ENCODE results near the gene MAPK1. TPM values are rescaled to one million over a fixed set of nuclear protein-coding genes. Genes with fewer than 3 reads are reported as not detected.
"Not testable (repeated sequence)": the region's sequence is repeated elsewhere in the genome, so short reads cannot be mapped to it uniquely, and the experiment has no call there.

The MAPK1 gene
- total RNA-seq, 2 experiments from 2014 or later: 141 to 144 TPM

- peaks cover 42% of the 10 kb centered on the region for H3K36me3 Mint-ChIP-seq (ENCODE audit: low read depth)
- no peak overlapping the region for H3K27ac Mint-ChIP-seq
- ATAC-seq (no peak), DNase-seq (no peak)
- ChIA-PET CTCF (interaction anchor here (0.9 kb wide), 1 partner anchor 9 kb away, joined by 3 read pairs; no protein-coding TSS in a partner anchor), POLR2A (interaction anchor here (0.9 kb wide), 1 partner anchor 10 kb away, joined by 5 read pairs; the partner anchor contains the start of gene MAPK1)
- peaks cover 59% of the 10 kb centered on the region for H3K4me1 Mint-ChIP-seq (ENCODE audit: low read depth)
- no peak overlapping the region for H3K4me3 Mint-ChIP-seq
- no peaks in the 10 kb centered on the region for H3K27me3 Mint-ChIP-seq (ENCODE audit: low read depth)
- no peaks in the 10 kb centered on the region for H3K9me3 Mint-ChIP-seq (ENCODE audit: insufficient read depth)
These were observed 9.9 kb downstream of the MAPK1 start for GRCh38 chr22:21857481-21857914.

GRCh38 chr22:21856868-21857267, 10.6 kb downstream of the MAPK1 start:
- H3K4me3 Mint-ChIP-seq: no peak overlapping the region
- ATAC-seq (no peak), DNase-seq (no peak)
- no peaks in the 10 kb centered on the region for H3K9me3 Mint-ChIP-seq (ENCODE audit: insufficient read depth)
- H3K27ac Mint-ChIP-seq: no peak overlapping the region
- H3K4me1 Mint-ChIP-seq (ENCODE audit: low read depth): peaks cover 54% of the 10 kb centered on the region
- POLR2A ChIA-PET: no interaction called here
- no peaks in the 10 kb centered on the region for H3K27me3 Mint-ChIP-seq (ENCODE audit: low read depth)
- CTCF ChIA-PET: no interaction called here
- peaks cover 44% of the 10 kb centered on the region for H3K36me3 Mint-ChIP-seq (ENCODE audit: low read depth)

GRCh38 chr22:21856197-21856596, 11.2 kb downstream of the MAPK1 start:
- no peak overlapping the region for H3K4me3 Mint-ChIP-seq
- DNase-seq: no peak
- ChIA-PET CTCF (interaction anchor here (0.8 to 1.4 kb wide), 2 partner anchors 10 to 15 kb away, joined by 3 read pairs; no protein-coding TSS in a partner anchor), POLR2A (no interaction called here)
- H3K27me3 Mint-ChIP-seq (ENCODE audit: low read depth): no peaks in the 10 kb centered on the region
- ATAC-seq: no peak
- no peak overlapping the region for H3K27ac Mint-ChIP-seq
- H3K36me3 Mint-ChIP-seq (ENCODE audit: low read depth): peaks cover 43% of the 10 kb centered on the region
- no peaks in the 10 kb centered on the region for H3K9me3 Mint-ChIP-seq (ENCODE audit: insufficient read depth)
- peaks cover 48% of the 10 kb centered on the region for H3K4me1 Mint-ChIP-seq (ENCODE audit: low read depth)

GRCh38 chr22:21855676-21856075, 11.8 kb downstream of the MAPK1 start:
- Mint-ChIP-seq H3K4me3 (no peak overlapping the region), H3K27me3 (ENCODE audit: low read depth) (no peaks in the 10 kb centered on the region), H3K4me1 (ENCODE audit: low read depth) (peaks cover 46% of the 10 kb centered on the region), H3K27ac (no peak overlapping the region), H3K9me3 (ENCODE audit: insufficient read depth) (no peaks in the 10 kb centered on the region), H3K36me3 (ENCODE audit: low read depth) (peaks cover 42% of the 10 kb centered on the region)
- DNase-seq (no peak), ATAC-seq (no peak)
- POLR2A ChIA-PET: no interaction called here
- CTCF ChIA-PET: interaction anchor here (0.8 to 1.4 kb wide), 2 partner anchors 10 to 15 kb away, joined by 3 read pairs; no protein-coding TSS in a partner anchor

GRCh38 chr22:21850660-21851059, 16.8 kb downstream of the MAPK1 start:
- Mint-ChIP-seq H3K4me1 (ENCODE audit: low read depth) (peaks cover 14% of the 10 kb centered on the region), H3K9me3 (ENCODE audit: insufficient read depth) (no peaks in the 10 kb centered on the region), H3K4me3 (no peak overlapping the region), H3K36me3 (ENCODE audit: low read depth) (peaks cover 40% of the 10 kb centered on the region), H3K27me3 (ENCODE audit: low read depth) (no peaks in the 10 kb centered on the region), H3K27ac (no peak overlapping the region)
- ATAC-seq (no peak), DNase-seq (no peak)
- ChIA-PET CTCF (interaction anchor here (1.0 kb wide), 1 partner anchor 122 kb away, joined by 3 read pairs; no protein-coding TSS in a partner anchor), POLR2A (no interaction called here)

GRCh38 chr22:21849489-21849888, 18.0 kb downstream of the MAPK1 start:
- Mint-ChIP-seq H3K4me1 (ENCODE audit: low read depth) (peaks cover 13% of the 10 kb centered on the region), H3K27me3 (ENCODE audit: low read depth) (no peaks in the 10 kb centered on the region), H3K36me3 (ENCODE audit: low read depth) (peaks cover 39% of the 10 kb centered on the region), H3K9me3 (ENCODE audit: insufficient read depth) (no peaks in the 10 kb centered on the region), H3K27ac (no peak overlapping the region), H3K4me3 (no peak overlapping the region)
- ChIA-PET CTCF (no interaction called here), POLR2A (no interaction called here)
- ATAC-seq (no peak), DNase-seq (no peak)

GRCh38 chr22:21848057-21848456, 19.4 kb downstream of the MAPK1 start:
- H3K4me3 Mint-ChIP-seq; POLR2A ChIA-PET; H3K4me1 Mint-ChIP-seq (ENCODE audit: low read depth); H3K27ac Mint-ChIP-seq; CTCF ChIA-PET; H3K9me3 Mint-ChIP-seq (ENCODE audit: insufficient read depth); H3K27me3 Mint-ChIP-seq (ENCODE audit: low read depth); ATAC-seq; DNase-seq: not testable (repeated sequence)
- H3K36me3 Mint-ChIP-seq (ENCODE audit: low read depth): peaks cover 34% of the 10 kb centered on the region

- DNase-seq (no peak), ATAC-seq (no peak)
- H3K27me3 Mint-ChIP-seq (ENCODE audit: low read depth): no peaks in the 10 kb centered on the region
- H3K27ac Mint-ChIP-seq: no peak overlapping the region
- peaks cover 9% of the 10 kb centered on the region for H3K4me1 Mint-ChIP-seq (ENCODE audit: low read depth)
- ChIA-PET CTCF (interaction anchor here (1.4 kb wide), 1 partner anchor 10 kb away, joined by 3 read pairs; no protein-coding TSS in a partner anchor), POLR2A (no interaction called here)
- H3K4me3 Mint-ChIP-seq: no peak overlapping the region
- peaks cover 21% of the 10 kb centered on the region for H3K36me3 Mint-ChIP-seq (ENCODE audit: low read depth)
- H3K9me3 Mint-ChIP-seq (ENCODE audit: insufficient read depth): no peaks in the 10 kb centered on the region
These were observed 21.6 kb downstream of the MAPK1 start for GRCh38 chr22:21845558-21846453.

GRCh38 chr22:21842946-21843345, 24.5 kb downstream of the MAPK1 start:
- Mint-ChIP-seq H3K27ac (no peak overlapping the region), H3K9me3 (ENCODE audit: insufficient read depth) (no peaks in the 10 kb centered on the region), H3K4me1 (ENCODE audit: low read depth) (peaks cover 11% of the 10 kb centered on the region), H3K4me3 (no peak overlapping the region), H3K27me3 (ENCODE audit: low read depth) (no peaks in the 10 kb centered on the region), H3K36me3 (ENCODE audit: low read depth) (peaks cover 12% of the 10 kb centered on the region)
- DNase-seq (no peak), ATAC-seq (no peak)
- CTCF ChIA-PET: interaction anchor here (0.7 to 1.2 kb wide), 2 partner anchors 17 to 80 kb away, joined by 3 read pairs; no protein-coding TSS in a partner anchor
- POLR2A ChIA-PET: interaction anchor here (0.5 kb wide), 1 partner anchor 139 kb away, joined by 3 read pairs; no protein-coding TSS in a partner anchor

GRCh38 chr22:21841422-21841821, 26.0 kb downstream of the MAPK1 start:
- ATAC-seq: no peak
- CTCF ChIA-PET: interaction anchor here (1.2 kb wide), 1 partner anchor 16 kb away, joined by 3 read pairs; no protein-coding TSS in a partner anchor

GRCh38 chr22:21840236-21840823, 27.1 kb downstream of the MAPK1 start:
- no peak for ATAC-seq
- H3K27me3 Mint-ChIP-seq (ENCODE audit: low read depth): no peaks in the 10 kb centered on the region
- POLR2A ChIA-PET: interaction anchor here (0.7 kb wide), 1 partner anchor 105 kb away, joined by 3 read pairs; no protein-coding TSS in a partner anchor
- CTCF ChIA-PET: interaction anchor here (0.8 kb wide), 1 partner anchor 16 kb away, joined by 3 read pairs; no protein-coding TSS in a partner anchor
- H3K9me3 Mint-ChIP-seq (ENCODE audit: insufficient read depth): no peaks in the 10 kb centered on the region
- DNase-seq: no peak
- H3K4me1 Mint-ChIP-seq (ENCODE audit: low read depth): peaks cover 17% of the 10 kb centered on the region
- no peak overlapping the region for H3K4me3 Mint-ChIP-seq
- H3K36me3 Mint-ChIP-seq (ENCODE audit: low read depth): peaks cover 7% of the 10 kb centered on the region
- no peak overlapping the region for H3K27ac Mint-ChIP-seq

More at GRCh38 chr22:21841422-21841821, 26.0 kb downstream of the MAPK1 start:
- H3K4me3 Mint-ChIP-seq: no peak overlapping the region
- H3K36me3 Mint-ChIP-seq (ENCODE audit: low read depth): peaks cover 7% of the 10 kb centered on the region
- no peak overlapping the region for H3K27ac Mint-ChIP-seq
- POLR2A ChIA-PET: no interaction called here
- H3K4me1 Mint-ChIP-seq (ENCODE audit: low read depth): peaks cover 17% of the 10 kb centered on the region
- no peaks in the 10 kb centered on the region for H3K27me3 Mint-ChIP-seq (ENCODE audit: low read depth)
- DNase-seq: no peak
- no peaks in the 10 kb centered on the region for H3K9me3 Mint-ChIP-seq (ENCODE audit: insufficient read depth)

GRCh38 chr22:21839765-21840140, 27.7 kb downstream of the MAPK1 start:
- no peak for ATAC-seq

More at GRCh38 chr22:21839765-21840140, 27.7 kb downstream of the MAPK1 start:
- POLR2A ChIA-PET: interaction anchor here (0.7 kb wide), 1 partner anchor 105 kb away, joined by 3 read pairs; no protein-coding TSS in a partner anchor
- Mint-ChIP-seq H3K27me3 (ENCODE audit: low read depth) (no peaks in the 10 kb centered on the region), H3K9me3 (ENCODE audit: insufficient read depth) (no peaks in the 10 kb centered on the region), H3K27ac (no peak overlapping the region), H3K4me1 (ENCODE audit: low read depth) (peaks cover 17% of the 10 kb centered on the region), H3K4me3 (no peak overlapping the region), H3K36me3 (ENCODE audit: low read depth) (peaks cover 7% of the 10 kb centered on the region)
- CTCF ChIA-PET: no interaction called here
- DNase-seq: no peak

Measured in activated CD8-positive, alpha-beta T cell treated with anti-CD3 and anti-CD28 coated beads, Interleukin-2, amount 10 ng/mL, durations not matched to agents 7 days and 5 days (primary cell).